Putamen (tissue), 1 donor: ENCODE results near the gene ELMOD2.

ENCODE experiments used
- DNase-seq: peaks from one replicate; pipeline ENCODE4 v3.0.0-alpha.2; 2016; ENCODE audit warnings: low spot score

The ELMOD2 gene

GRCh38 chr4:140581078-140581477, 57.1 kb downstream of the ELMOD2 start:
- no peak for DNase-seq

GRCh38 chr4:140584439-140584838, 60.5 kb downstream of the ELMOD2 start:
- no peak for DNase-seq

- DNase-seq: no peak
These were observed 71.1 kb downstream of the ELMOD2 start for GRCh38 chr4:140595065-140595464.

GRCh38 chr4:140600408-140600807, 76.4 kb downstream of the ELMOD2 start:
- DNase-seq: no peak

GRCh38 chr4:140602714-140603113, 78.7 kb downstream of the ELMOD2 start:
- no peak for DNase-seq

- DNase-seq: no peak
These were observed 79.3 kb downstream of the ELMOD2 start for GRCh38 chr4:140603286-140603685.
